Epithelial cell of proximal tubule (primary cell): ENCODE measurements around the gene FAM131B. TPM values are rescaled to one million over a fixed set of nuclear protein-coding genes. Genes with fewer than 3 reads are reported as not detected.
A peak's percentile ranks its signal among the peaks of the same experiment; 100 is the strongest.

Experiments used
- DNase-seq: peaks from one replicate; pipeline ENCODE4 v3.0.0-alpha.2; 2011; ENCODE audit warnings: low read depth
- H3K4me3 ChIP-seq: 2 replicates; pipeline ENCODE4 v1.5.1; 2011; ENCODE audit warnings: low read depth, mild to moderate bottlenecking, low read length
- total RNA-seq: library from RNA; depleted of rRNA; stranded (reverse); fragments of >200 nt; gene quantifications from 2 replicates; pipeline ENCODE4 v1.2.3, GENCODE V29; 2015
- TF ChIP-seq, protein P1 (sequence below): conservative IDR thresholded peaks from 2 replicates; pipeline ENCODE4 v1.5.1; 2012; ENCODE audit warnings: low read depth, mild to moderate bottlenecking, low read length

The FAM131B gene
- total RNA-seq, 1 donor from 2014 or later, result 1.5 TPM

DNA sequence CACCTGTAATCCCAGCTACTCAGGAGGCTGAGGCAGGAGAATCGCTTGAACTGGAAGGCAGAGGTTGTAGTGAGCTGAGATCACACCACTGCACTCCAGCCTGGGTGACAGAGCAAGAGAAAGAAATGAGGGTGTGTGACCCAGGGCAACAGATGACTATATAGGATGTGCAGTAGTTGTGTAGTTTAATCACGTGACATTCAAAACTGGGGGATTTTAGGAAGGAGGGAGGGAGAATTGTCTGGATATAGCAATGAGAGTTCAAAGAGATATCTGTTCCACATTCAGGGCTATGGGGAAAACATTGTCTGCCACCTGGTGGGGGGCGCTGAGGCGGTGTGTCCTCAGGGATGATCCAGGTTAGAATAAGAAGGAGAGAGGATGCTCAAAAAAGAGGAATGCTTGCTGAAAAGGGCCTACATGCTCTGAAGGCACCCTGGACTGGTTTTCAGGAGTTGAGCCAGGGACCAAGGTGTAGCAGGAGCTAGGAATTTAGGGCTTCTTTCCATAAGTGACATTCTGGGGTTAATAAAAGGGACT, 10.8 kb upstream of the FAM131B start:
- no peak for DNase-seq
- TF ChIP-seq, protein P1, sequence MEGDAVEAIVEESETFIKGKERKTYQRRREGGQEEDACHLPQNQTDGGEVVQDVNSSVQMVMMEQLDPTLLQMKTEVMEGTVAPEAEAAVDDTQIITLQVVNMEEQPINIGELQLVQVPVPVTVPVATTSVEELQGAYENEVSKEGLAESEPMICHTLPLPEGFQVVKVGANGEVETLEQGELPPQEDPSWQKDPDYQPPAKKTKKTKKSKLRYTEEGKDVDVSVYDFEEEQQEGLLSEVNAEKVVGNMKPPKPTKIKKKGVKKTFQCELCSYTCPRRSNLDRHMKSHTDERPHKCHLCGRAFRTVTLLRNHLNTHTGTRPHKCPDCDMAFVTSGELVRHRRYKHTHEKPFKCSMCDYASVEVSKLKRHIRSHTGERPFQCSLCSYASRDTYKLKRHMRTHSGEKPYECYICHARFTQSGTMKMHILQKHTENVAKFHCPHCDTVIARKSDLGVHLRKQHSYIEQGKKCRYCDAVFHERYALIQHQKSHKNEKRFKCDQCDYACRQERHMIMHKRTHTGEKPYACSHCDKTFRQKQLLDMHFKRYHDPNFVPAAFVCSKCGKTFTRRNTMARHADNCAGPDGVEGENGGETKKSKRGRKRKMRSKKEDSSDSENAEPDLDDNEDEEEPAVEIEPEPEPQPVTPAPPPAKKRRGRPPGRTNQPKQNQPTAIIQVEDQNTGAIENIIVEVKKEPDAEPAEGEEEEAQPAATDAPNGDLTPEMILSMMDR, result peak; percentile 32
- H3K4me3 ChIP-seq, result no peak overlapping the region

DNA sequence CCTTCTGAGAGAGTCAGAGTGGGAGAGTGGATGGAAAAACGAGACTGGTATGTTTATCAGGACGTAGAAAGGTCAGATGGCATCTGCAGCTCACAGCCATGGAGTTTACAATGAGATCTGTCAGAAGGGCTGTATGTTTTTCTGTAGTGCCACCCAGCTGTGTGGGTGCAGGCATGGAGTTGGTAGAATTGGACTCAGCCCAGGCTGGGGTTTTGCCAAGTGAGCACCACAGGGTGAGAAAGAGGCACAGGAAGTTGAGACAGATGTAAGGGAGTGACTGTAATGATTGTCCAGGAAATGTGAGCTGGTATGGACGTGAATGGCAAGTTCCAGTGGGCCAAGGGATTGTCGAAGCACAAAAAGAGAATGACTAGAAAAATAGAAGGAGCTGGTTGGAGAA, 9.6 kb upstream of the FAM131B start:
- TF ChIP-seq, protein P1, result peak; percentile 30
- H3K4me3 ChIP-seq, result no peak overlapping the region
- DNase-seq, result no peak

DNA sequence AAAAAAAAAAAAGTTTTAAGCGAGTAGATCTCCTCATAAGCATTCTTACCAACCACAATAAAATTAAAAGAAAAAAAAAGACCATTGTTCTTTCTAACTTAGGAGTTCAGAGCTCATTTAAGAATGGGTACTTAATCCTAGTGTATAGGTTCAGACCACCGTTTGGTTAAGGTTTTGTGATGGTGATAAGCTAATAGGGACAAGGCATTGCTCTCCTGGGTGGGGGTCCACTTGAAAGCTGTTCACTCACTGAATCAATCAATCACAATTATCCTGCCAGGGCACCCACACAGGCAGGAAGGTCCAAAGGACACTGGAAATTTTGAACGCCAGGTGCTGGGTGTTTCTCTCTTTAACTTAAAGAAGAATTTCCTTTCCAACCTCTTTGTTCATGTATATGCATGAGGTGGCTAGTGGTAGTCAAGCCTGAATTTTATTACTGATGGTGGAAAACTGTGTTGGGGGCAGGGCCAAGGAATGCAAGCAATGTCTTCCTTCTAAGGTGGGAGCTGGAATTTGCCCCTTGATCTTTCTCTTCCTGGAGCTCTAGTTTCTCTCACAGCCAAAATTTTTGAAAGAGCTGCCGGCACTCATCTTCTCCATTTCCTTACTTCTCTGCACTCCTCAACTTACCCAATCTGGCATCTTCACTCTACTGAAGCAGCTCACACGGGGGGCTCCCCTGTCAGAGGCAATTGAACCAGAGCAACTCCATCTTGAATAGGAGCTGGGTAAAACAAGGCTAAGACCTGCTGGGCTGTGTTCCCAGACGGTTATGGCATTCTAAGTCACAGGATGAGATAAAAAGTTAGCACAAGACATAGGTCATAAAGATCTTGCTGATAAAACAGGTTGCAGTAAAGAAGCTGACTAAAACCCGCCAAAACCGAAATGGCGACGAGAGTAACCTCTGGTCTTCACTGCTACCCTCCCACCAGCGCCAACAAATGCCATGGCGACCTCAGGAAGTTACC, 7.5 kb upstream of the FAM131B start:
- H3K4me3 ChIP-seq, result no peak overlapping the region
- TF ChIP-seq, protein P1, result no peak
- no peak for DNase-seq

DNA sequence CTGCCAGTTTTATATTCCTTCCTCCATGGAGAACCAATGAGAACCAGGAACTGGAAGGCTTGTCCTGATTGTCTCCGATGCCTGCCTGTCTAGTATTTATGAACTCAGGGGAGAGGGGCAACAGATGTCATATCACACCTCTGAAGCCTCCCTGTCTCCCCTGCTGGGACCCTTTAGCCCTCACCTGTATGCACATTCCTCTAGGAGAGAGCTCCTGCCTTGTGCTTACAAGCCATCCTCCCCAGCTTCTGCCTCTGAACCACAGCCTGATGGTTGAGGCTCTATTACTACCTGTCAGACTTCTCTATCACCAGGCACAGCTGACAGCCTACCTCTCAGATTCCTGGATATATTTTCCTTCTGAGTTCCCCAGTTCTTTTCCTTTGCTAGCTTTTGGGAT, 5.9 kb upstream of the FAM131B start:
- TF ChIP-seq, protein P1, result no peak
- no peak overlapping the region for H3K4me3 ChIP-seq
- DNase-seq, result no peak

DNA sequence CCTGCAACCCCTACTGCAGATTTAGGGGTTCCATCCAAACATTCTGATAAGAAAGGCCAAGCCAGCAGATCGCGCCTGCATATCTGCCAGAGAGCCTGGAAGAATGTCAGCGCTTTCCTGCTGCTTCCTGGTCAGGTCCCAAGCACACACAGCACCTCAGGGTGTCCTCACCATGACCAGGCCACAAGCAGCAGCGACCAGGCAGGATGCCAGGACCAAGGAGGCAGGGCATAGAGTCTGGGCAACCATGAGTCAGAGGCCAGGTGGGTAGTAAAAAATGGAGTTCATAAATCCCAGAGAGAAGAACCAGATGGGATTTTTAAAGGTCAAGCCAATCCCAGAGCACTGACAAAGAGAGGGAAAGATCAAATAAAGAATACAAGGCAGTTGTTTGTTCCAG, 5.5 kb upstream of the FAM131B start:
- no peak overlapping the region for H3K4me3 ChIP-seq
- DNase-seq, result no peak

DNA sequence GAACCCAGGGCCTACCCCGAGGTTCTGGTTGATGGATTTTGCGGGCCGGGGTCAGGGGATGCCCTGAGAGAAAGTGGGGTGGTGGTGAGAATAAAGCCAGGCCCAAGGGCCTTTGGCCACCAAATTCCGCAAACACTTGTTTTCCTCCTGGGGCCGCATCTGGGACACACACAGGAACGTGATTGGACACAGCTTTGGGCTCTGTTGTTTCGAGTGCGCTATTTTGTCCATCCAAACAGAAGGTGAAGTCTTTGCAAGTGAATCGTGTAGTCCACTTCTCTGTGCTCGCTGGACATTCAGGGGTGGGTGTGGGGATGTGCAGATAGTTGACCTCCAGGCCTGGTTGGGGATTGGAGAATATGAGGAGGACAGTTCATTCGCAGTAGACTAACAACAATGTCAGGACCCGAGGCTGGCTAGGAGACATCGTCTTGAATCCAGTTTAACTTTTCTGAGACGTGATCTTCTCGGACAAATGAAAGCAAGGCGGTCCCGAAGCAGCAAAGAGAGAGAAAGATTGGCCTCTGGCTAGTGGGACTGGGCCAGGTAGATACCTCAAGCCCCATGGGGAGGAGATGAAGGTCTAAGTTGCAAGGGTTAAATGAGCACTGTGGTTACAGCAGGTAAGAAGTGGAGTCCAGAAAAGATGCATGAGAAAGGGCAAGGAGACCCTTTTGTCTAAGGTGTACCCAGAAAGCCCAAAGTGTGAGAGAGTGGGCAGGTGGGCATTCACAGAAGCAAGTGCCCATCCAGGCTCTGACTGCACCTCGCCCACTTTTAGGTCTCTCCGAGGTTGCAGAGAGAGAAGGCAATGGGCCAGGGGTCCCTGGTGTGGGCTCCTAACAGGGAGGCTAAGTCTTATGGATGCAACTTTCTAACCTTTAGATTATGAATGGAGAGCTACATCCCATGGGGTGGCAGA, 764 bp upstream of the FAM131B start:
- TF ChIP-seq, protein P1, result no peak
- no peak for DNase-seq
- H3K4me3 ChIP-seq, result no peak overlapping the region

More for the DNA sequence above, 5.5 kb upstream of the FAM131B start:
- TF ChIP-seq, protein P1, result no peak
